ENCODE measurements around the gene TRIM47. TPM values are rescaled to one million over a fixed set of nuclear protein-coding genes. Genes with fewer than 3 reads are reported as not detected.

Gene TRIM47
- 10 to 100 TPM; 21.3 to 62.9 TPM for total RNA-seq

- H3K4me3 ChIP-seq, result peak within 1 kb of the TSS; percentile 47 to 53
- H3K27me3 ChIP-seq (replicated peaks; ENCODE audit: insufficient read depth), result no peaks in the 10 kb centered on the region
- TF ChIP-seq POLR2A (IDR thresholded peaks at IDR 0.05) (peak; percentile 88), CTCF (IDR thresholded peaks at IDR 0.05) (peak in 1 of 4 experiments; percentile 1), POLR2AphosphoS5 (IDR thresholded peaks at IDR 0.05) (no peak)
- H3K4me1 ChIP-seq (replicated peaks), result peaks cover 19% of the 10 kb centered on the region
- DNase-seq (ENCODE audit: low spot score), result peak; percentile 46
- peak within 1 kb of the TSS; percentile 91 for H3K27ac ChIP-seq
- WGBS, result under 1% methylated on average over 62 of the region's 87 CpGs
- H3K9me3 ChIP-seq, result no peaks in the 10 kb centered on the region
- intact Hi-C loops (cut with DNase I), result loop anchor here (5.0 kb wide), 1 partner anchor 91 kb away; no protein-coding TSS in a partner anchor
- no peaks in the 10 kb centered on the region for H3K36me3 ChIP-seq
Observed at GRCh38 chr17:75878174-75878998, at the start of gene TRIM47. Gene TRIM47 (minus strand): TSS chr17:75878581. CDS start chr17:75878548, 33 bp downstream.

DNA sequence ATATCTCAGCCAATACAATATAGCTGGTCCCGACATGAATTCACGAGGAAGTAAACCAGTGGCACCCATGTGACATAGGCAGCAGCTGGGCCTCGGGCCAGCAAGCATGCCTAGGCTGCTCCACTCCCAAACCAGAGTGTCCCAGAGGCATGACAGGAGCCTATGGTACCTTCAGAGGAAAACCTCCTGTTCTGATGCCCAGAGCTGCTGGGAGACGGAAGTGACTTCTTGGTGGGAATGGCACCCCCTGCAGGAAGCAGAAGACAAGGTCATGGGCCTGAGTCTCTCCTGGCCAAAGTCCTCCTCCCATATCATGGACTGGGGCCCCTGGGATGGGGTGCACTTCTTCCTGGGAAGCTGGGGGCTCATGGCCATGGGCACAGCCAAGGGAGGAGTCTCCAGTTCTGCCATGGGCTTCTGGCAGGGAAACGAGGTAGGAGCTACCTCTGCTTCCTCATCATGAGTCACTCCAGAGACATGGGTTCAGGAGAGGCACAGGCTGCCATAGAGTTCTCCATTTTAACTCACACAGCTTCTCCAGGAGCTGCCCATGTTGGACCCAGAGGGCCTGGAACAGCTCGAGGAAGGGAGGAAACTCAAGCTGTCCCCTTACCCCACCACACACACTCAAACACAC lies 49.0 kb upstream of the TRIM47 start:
- 36% methylated on average over 6 of the region's 6 CpGs for WGBS
- Histone ChIP-seq H3K27me3 (replicated peaks; ENCODE audit: insufficient read depth) (no peaks in the 10 kb centered on the region), H3K4me1 (replicated peaks) (no peaks in the 10 kb centered on the region), H3K9me3 (no peaks in the 10 kb centered on the region), H3K27ac (peak overlapping the region; percentile 11 to 44), H3K36me3 (no peaks in the 10 kb centered on the region), H3K4me3 (no peak overlapping the region)
- peak; percentile 77 for DNase-seq (ENCODE audit: low spot score)
- TF ChIP-seq POLR2AphosphoS5 (IDR thresholded peaks at IDR 0.05) (peak; percentile 79), CTCF (IDR thresholded peaks at IDR 0.05) (peak in 3 of 4 experiments; percentile 17 to 55 (median 47)), POLR2A (IDR thresholded peaks at IDR 0.05) (no peak)
- intact Hi-C loops (cut with DNase I), result no loop called here

DNA sequence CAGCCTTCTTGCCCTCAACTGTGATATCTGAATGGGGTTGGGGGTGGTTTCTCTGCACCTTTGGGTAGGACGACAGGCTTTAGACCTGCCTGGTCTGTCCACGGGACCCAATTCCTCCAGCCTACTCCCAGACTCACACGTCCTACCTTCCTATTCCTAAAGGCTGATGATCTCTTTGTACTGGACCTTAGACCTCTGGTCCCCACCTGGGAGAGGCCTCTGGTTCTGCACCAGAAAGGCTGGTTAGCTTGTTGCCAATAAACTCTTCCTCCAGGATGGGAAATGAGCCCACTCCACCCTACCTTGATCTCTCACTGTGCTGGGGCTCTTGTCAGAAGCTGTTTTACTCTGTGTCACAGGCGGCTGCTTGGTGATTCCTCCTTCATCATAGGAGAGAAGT lies 48.1 kb upstream of the TRIM47 start:
- H3K4me1 ChIP-seq (replicated peaks), result no peaks in the 10 kb centered on the region
- no peak for TF ChIP-seq CTCF (IDR thresholded peaks at IDR 0.05)
- no peak for TF ChIP-seq POLR2AphosphoS5 (IDR thresholded peaks at IDR 0.05)
- no peak for TF ChIP-seq POLR2A (IDR thresholded peaks at IDR 0.05)
- intact Hi-C loops (cut with DNase I), result no loop called here
- no peak overlapping the region for H3K4me3 ChIP-seq
- peak overlapping the region in 1 of 2 donors; percentile 59 for H3K27ac ChIP-seq
- 75% methylated on average over 4 of the region's 4 CpGs for WGBS
- H3K9me3 ChIP-seq, result no peaks in the 10 kb centered on the region
- no peaks in the 10 kb centered on the region for H3K36me3 ChIP-seq
- no peak for DNase-seq (ENCODE audit: low spot score)
- no peaks in the 10 kb centered on the region for H3K27me3 ChIP-seq (replicated peaks; ENCODE audit: insufficient read depth)

DNA sequence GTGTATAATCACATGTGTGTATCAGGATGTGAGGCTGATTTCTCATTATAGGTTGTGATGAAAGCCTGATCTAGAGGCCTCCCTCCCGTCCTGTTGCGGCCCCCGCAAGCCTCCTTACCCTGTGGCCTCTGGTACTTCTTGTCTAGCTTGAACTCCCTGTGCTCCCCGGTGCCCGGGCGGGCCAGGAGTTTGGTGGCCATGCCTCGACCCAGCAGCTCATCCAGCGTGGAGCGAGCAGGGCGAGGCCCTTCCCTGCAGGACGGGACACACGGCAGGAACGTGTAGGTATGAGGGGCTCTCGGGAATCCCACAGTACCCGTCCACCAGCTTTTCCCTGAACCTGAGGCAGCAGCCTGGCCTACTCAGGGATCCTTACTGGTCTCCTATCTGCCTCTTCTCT lies 47.5 kb upstream of the TRIM47 start:
- no peak overlapping the region for H3K4me3 ChIP-seq
- no peak overlapping the region for H3K27ac ChIP-seq
- H3K4me1 ChIP-seq (replicated peaks), result no peaks in the 10 kb centered on the region
- H3K27me3 ChIP-seq (replicated peaks; ENCODE audit: insufficient read depth), result no peaks in the 10 kb centered on the region
- no peak for TF ChIP-seq CTCF (IDR thresholded peaks at IDR 0.05)
- no peak for TF ChIP-seq POLR2AphosphoS5 (IDR thresholded peaks at IDR 0.05)
- no peak for TF ChIP-seq POLR2A (IDR thresholded peaks at IDR 0.05)
- DNase-seq (ENCODE audit: low spot score), result no peak
- no peaks in the 10 kb centered on the region for H3K36me3 ChIP-seq
- WGBS, result 91% methylated on average over 15 of the region's 15 CpGs
- no peaks in the 10 kb centered on the region for H3K9me3 ChIP-seq
- intact Hi-C loops (cut with DNase I), result no loop called here

All from prostate gland (tissue), 2 donors.